Measurements from ENCODE around the gene KIF26B.

The KIF26B gene

GRCh38 chr1:245580651-245581050 is 425.9 kb downstream of the KIF26B start:
- no peak for DNase-seq

- peak; percentile 37 for DNase-seq
These were observed 427.2 kb downstream of the KIF26B start for GRCh38 chr1:245582026-245582425.

GRCh38 chr1:245583081-245583480 is 428.3 kb downstream of the KIF26B start:
- no peak for DNase-seq

DNA sequence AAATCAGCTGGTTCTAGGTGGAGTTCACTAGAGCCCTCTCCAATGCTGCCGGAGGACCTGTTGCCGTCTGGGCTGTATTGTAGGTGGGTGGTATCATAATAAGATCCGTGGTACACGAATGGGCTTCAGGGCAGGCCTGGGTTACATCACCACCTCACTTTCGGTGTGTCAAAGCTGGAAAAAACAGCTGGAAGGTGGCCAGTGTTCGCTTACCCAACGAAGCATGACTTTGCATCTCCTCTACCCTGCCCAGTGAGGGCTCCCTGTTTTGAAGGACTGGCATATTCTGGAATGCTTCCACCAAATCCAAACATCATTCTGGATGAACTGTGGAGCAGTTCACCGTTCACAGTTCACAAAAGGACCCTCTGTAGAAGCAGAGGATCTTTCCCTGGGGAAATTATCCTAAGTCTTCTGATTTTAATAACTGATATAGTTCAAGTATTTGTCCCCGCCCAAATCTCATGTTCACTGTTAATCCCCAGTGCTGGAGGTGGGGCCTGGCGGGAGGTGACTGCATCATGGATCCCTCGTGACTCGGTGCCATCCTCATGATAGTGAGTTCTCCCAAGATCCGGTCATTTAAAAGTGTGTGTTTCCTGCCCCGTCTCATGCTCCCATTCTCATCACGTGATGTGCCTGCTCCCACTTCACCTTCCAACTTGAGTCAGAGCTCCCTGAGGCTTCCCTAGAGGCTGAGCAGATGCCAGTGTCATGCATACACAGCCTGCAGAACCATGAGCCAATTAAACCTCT is 429.0 kb downstream of the KIF26B start:
- DNase-seq: no peak

DNA sequence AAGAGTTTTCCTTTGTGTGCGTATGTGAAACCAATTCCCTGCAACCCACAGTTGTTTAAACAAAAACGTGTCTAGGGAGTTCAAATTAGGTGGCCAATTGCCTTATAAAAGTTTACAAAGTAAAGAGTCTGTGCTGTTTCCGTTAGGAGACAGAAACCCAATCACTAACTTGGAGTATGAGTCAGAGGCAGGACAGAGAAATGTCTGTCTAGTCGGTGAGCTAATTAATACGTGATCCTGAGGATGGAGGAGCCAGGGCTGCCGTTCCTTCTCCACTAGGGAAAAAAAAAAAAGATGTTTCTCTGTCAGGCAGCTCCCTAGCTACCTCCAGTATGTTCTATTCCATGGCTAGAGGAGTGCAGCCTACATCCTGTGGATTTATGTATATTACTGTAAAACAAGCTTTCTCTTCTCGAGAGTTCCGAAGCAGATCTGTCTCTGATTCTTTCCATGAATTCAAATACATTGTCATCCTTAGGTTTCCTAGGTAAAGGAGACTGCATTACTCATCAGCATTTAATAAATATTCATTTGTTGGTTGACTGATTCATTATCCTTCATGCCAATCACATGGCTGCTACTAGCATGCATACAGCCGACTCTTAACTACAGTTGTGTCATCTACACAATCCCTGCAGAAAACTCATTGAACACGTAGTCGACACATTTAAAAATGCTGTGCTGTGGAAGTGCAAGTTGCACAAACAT is 430.6 kb downstream of the KIF26B start:
- no peak for DNase-seq

DNA sequence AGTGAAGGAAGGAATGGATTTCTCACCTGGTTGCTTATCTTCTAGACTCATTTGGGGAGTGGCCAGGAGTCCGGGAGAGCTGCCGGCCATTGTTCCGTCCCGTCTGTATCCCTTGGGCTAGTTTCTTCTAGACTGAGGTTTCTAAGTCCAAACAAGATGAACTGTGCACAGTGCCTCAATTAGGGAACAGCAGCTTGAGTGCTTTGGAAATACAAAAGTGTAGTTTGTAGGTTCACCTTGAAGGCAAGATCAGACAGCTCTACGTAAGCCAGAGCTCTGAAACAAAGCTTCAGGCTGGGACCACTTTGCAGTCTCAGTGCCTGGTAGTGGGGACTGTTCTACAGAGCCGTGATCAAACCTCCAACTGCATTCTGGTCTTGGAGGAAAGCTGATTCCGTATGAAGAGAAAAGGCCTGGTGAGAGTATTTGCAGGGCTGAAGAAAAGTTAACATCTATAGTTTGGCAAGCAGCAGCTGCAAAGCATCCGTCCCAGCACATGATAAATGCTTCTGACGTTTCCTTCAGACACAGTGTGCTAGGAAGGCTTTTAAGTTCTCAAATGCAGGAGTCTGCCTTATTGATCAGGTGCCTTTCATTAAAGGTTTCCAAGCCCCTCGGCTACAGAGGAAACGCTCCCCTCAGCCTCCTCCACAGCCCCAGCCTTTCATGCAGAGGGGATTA is 432.8 kb downstream of the KIF26B start:
- DNase-seq: peak; percentile 21

DNA sequence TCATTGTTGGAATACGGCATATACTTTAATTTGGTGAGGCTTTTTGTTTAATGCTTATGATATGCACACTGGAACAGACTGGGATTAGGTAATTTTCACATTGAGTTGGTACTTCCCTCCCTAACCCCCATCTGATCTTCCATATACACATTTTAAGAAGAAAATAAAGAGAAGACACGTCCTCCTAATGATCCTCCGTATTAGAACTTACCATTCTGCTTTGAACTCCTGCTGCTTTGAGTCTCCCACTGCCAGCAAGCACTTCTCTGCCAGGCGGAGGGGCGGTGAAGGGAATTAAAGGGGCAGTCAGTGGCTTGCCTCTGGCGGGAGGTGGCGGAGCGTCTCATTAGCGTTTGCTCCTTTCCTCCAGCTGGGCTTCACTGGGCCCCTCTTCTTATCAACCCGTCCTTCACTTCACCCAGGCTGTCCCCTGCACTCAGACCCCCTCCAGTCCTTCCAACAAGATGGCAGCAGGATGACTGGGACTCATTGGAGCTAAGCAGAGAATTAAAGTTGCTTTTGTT is 433.4 kb downstream of the KIF26B start:
- DNase-seq: peak; percentile 64

- DNase-seq: no peak
These were observed 434.5 kb downstream of the KIF26B start for GRCh38 chr1:245589316-245589715.

GRCh38 chr1:245589906-245590305 is 435.1 kb downstream of the KIF26B start:
- DNase-seq: no peak

DNA sequence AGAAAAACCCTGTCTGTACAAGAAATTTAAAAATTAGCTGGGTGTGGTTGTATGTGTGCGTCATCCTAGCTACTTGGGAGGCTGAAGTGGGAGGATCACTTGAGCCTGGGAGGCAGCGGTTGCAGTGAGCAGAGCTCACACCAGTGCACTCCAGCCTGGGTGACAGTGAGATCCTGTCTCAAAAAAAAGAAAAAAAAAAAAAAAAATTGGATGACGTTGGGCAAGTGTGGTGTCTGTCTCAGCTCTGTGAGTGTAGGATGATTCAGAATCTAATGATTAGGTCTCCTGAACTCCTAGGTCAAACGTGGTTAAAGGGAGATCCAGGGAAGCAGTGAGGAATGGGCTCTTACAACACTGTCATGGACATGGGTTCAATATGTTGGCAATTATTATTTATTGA is 435.9 kb downstream of the KIF26B start:
- DNase-seq: no peak

DNA sequence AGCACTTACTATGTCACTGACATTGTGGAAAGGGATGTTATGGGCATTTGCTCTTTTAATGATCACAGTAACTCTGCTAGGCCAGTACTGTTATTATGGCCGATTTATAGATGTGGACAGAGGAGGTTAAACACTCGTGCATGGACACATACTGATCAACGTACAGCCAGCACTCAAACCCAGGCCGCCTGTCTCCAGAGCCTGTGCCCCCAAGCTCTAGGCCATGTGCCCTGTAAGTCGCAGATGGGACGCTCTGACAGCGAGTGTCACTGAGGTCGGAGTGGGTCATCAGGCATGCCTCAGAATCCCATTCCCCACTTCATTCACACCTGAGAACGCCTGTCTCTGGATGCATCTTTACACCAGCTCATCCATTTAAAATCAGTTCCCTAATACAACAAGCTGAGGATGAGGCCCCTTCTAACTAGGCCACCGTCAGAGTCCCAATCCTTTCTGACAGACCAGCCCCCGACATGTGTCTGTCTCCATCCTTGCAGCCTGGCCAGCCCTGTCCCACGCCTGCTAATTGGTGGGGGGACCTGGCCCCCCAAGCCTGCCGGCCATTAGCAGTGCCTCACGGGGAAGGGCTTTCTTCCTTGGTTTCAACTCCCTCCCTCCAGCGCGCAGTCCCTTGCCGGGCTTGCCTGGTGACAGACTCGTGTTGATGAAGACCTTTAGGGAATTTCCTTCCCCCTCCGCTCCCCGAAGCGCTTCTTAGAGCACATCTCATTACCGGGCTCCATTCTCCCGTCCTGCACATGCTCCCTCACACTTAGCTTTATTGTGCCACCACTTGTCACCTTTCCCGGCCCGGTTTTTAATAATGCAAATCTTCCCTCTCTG is 436.8 kb downstream of the KIF26B start:
- peak; percentile 47 for DNase-seq

DNA sequence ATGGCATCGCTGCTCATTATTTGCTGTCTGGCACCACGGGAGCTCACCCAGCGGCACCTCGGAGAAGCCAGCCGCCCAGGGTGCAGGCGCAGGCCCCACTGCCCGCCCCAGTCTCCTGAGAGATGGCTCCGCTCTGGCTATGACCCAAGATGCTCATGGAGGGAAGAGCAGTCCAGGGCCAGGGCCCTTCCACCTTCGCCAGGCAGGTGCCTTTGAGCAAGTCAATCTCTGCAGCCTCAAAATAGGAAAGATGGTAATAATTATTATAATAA is 437.3 kb downstream of the KIF26B start:
- DNase-seq: no peak

DNA sequence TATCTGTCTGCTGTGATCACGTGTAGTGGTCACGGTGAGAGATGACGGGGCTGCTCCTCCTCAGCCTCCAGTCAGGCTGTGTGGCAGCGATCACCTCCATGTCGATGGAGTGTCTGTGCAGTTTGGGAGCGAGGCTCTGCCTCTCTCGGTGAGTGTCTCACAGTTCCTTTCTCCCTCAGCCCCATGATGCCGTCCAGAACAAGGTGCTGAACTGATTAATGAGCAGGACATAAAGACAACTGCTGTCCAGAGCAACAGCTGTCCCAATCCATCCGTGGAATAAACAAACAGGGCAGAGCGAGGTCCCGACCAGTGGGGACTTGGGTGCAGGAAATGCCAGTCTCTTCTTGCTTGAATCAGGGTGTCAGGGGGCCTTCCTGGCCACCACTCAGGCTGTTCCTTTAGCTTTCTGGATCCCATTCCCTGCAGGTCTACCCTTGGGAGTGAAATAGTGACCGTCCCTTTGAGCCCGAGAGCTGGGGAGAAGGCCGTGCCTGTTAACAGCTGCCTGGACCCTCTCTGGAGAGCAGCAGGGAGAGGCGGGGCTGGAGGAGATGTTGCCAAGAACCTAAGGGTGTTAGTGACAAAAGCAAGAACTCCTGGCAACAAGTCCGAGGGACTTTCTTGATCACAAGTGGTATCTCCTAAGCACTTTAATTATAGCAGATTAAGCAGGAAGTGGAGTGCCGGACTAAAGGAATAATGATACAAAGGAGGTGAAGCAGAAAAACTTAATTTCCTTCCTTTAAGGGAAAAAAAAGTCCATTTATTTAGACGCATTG is 443.9 kb downstream of the KIF26B start:
- DNase-seq: no peak

GRCh38 chr1:245599371-245600174 is 444.8 kb downstream of the KIF26B start:
- DNase-seq: no peak

- DNase-seq: no peak
These were observed 445.9 kb downstream of the KIF26B start for GRCh38 chr1:245600658-245601057.

DNA sequence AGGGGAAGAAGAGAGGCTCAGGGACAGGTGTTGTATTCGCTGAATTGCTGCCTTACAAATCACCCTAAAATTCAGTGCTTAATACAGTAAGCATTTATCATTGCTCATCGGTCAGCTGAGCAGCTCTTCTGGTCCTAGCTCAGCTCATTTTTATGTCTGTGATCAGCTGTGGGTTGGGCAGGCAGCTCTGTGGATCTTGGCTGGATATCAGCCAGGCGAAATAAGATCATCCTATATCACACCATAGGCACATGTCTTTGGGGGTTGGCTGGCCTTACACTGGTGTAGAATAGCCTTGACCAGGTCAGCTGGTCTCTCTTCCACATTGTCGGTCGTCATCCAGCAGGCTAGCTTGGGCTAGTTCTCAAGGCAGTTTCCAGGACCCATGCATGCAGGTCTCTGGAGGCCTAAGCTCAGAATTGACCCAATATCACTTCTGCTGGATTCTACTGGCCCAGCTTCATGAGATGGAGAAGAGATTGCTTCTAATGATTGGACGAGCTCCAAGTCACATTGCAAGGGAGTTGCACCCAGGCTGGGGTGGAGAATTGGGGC is 448.6 kb downstream of the KIF26B start:
- DNase-seq: no peak

DNA sequence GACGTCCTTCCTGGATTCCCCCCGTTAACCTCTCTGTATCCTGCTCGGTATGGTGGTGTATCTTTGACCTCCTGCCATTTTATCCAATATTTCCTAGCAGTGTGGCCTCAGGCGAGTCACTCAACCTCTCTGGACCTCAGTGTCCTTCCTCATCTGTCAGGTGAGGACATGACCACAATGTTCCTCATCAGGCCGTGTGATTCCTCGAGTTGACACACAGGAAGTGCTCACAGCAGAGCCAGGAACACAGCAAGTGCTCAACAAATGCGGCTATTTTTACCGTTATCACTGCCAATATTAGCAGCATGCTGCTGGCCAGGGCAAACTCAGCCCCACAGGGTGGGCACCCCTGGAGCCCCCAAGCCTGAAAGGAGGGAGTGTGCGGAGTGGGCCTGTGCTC is 450.2 kb downstream of the KIF26B start:
- DNase-seq: no peak

GRCh38 chr1:245605480-245606156 is 450.8 kb downstream of the KIF26B start:
- no peak for DNase-seq

DNA sequence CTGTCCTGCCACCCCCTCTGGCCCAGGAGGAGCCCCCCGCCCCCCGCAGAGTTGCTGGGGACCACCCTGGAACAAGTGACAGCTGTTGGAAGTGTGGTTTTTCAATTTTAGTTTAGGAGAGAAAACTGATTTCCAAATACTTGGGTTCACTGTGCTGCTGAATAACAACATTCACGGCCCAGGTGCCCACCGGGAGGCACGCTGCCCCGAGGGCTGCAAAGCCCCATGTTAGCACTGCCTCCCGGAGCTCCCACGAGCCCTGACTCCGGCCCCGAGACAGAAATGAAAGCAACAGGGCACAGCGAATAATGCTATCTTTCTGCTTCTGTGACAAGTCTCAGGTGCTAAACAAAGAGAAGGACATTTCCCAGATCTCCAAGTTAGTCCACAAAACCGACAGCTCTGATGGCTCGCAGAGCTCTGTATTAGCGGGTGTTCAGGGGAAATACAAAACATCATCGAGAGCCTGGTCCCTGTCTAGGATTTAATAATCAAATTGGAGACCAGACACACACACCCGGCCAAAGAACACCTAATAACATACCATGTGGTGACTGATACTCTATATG is 451.5 kb downstream of the KIF26B start:
- no peak for DNase-seq

- DNase-seq: no peak
These were observed 453.5 kb downstream of the KIF26B start for GRCh38 chr1:245608271-245608670.
